ENCODE data around the gene BMP8B.

DNA sequence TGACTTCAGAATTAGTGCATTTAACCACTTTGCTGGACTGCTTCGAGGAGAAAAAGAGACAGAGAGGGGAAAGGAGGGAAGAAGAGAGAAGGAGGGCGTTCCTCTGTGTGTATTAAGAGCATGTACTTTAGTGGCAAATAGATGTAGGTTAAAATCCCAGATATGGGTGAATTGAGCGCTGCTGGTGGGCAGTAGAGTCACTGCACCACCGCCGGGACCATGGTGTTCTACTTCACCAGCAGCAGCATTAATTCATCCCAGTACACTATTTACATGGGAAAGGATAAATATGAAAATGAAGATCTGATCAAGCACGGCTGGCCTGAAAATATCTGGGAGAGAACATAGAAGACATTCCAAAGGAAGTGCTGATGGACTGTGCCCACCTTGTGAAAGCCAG is 70.9 kb downstream of the BMP8B start:
- no peak for TF ChIP-seq POLR2A (IDR thresholded peaks at IDR 0.05)
- no peak for TF ChIP-seq CTCF (IDR thresholded peaks at IDR 0.05)
